K562 (cell line): ENCODE results near the gene NEURL1. TPM values are rescaled to one million over a fixed set of nuclear protein-coding genes. Genes with fewer than 3 reads are reported as not detected.

Experiments
- ARID1B ChIP-seq: fragments of 450-650 bp; IDR thresholded peaks from 2 replicates; pipeline ENCODE4 v1.6.1; 2016; ENCODE audit warnings: antibody characterized with exemption, mild to moderate bottlenecking, inconsistent platforms
- DPF2 ChIP-seq: fragments of 450-650 bp; IDR thresholded peaks from 2 replicates; pipeline ENCODE4 v1.6.1; 2016
- E2F6 ChIP-seq, 2 experiments: IDR thresholded peaks; 2 replicates each; pipeline ENCODE4 v1.6.1; 2011; ENCODE audit warnings: borderline replicate concordance in 1 of 2, control low read depth in 1 of 2, low read depth in 1 of 2, low read length in 1 of 2, mild to moderate bottlenecking in 1 of 2, mixed read lengths in 1 of 2, moderate library complexity in 1 of 2; ENCODE audit not compliant: insufficient read depth in 1 of 2, insufficient read length in 1 of 2, poor library complexity in 1 of 2, severe bottlenecking in 1 of 2; ENCODE audit errors: extremely low read depth in 1 of 2
- FOS ChIP-seq: IDR thresholded peaks from 3 replicates; pipeline ENCODE4 v1.6.1; 2011; ENCODE audit not compliant: insufficient read length; ENCODE audit errors: extremely low read depth
- FOSL1 ChIP-seq: fragments of 200-800 bp; sonication (Bioruptor generic); conservative IDR thresholded peaks from 2 replicates; pipeline ENCODE4 v1.6.1; 2016; ENCODE audit warnings: missing genetic modification characterization, missing compliant biosample characterization
- ILF3 ChIP-seq: fragments of 450-650 bp; IDR thresholded peaks from 2 replicates; pipeline ENCODE4 v1.6.1; 2018; ENCODE audit warnings: antibody characterized with exemption, mild to moderate bottlenecking, moderate library complexity, borderline replicate concordance
- SIN3A ChIP-seq, 2 experiments: fragments of 150-350 bp in 1 of 2; IDR thresholded peaks; 2 replicates each; pipeline ENCODE4 v1.6.1; 2011 to 2016; ENCODE audit warnings: borderline replicate concordance in 2 of 2, low read depth in 2 of 2, low read length in 2 of 2, mild to moderate bottlenecking in 2 of 2, moderate library complexity in 2 of 2; ENCODE audit not compliant: control insufficient read depth in 1 of 2
- VEZF1 ChIP-seq: fragments of 200-800 bp; sonication (Bioruptor generic); IDR thresholded peaks from 2 replicates; pipeline ENCODE4 v1.6.1; 2017; ENCODE audit warnings: missing genetic modification characterization, missing compliant biosample characterization
- polyA plus RNA-seq, 8 experiments: library from polyadenylated mRNA; depleted of rRNA in 4 of 8; stranded (reverse) in 5 of 8; unstranded in 3 of 8; fragments of >200 nt; fragmentation: Nextera tagmentation in 2 of 8; fragmentation: Illumina TruSeq in 1 of 8; extraction: Ambion mirVana in 2 of 8; extraction: Trizol in 1 of 8; gene quantifications; 2 replicates each; pipeline versions ENCODE4 v1.2.1 to v1.2.3, GENCODE V29; 2011 to 2014; ENCODE audit warnings: inconsistent platforms in 1 of 8, missing spikeins in 1 of 8
- total RNA-seq, 7 experiments: library from RNA; depleted of rRNA in 6 of 7; stranded (reverse); fragments of >200 nt in 6 of 7; fragmentation: Illumina TruSeq in 2 of 7; extraction: Trizol in 2 of 7; gene quantifications; 2 replicates each; pipeline versions ENCODE4 v1.2.1 to v1.2.3, GENCODE V29; 2011 to 2021; ENCODE audit warnings: low replicate concordance in 1 of 7

Gene NEURL1
- total and polyA plus RNA-seq, 9 of the 15 experiments (the other 6 are each of a cell fraction or from before 2014, with no cell fraction given): 0.01 to 0.45 (median 0.16) TPM; not detected in 5

GRCh38 chr10:103470761-103471653 lies 22.5 kb upstream of the NEURL1 start (continued):
- peak; percentile 23; the same call in 1 of the 2 replicates for TF ChIP-seq ARID1B
- peak; percentile 56 for TF ChIP-seq DPF2
- TF ChIP-seq FOSL1 (tag): peak; percentile 87
- TF ChIP-seq VEZF1 (CRISPR knock-in tag): peak; percentile 89
- no peak for TF ChIP-seq SIN3A (IDR thresholded peaks at IDR 0.05; ENCODE audit: borderline replicate concordance in 2 of 2, control insufficient read depth in 1 of 2, low read depth in 2 of 2, low read length in 2 of 2)
- TF ChIP-seq E2F6 (IDR thresholded peaks at IDR 0.05; ENCODE audit: borderline replicate concordance in 1 of 2, extremely low read depth in 1 of 2, insufficient read depth in 1 of 2, insufficient read length in 1 of 2, low read depth in 1 of 2, low read length in 1 of 2, poor library complexity in 1 of 2, severe bottlenecking in 1 of 2): no peak
- no peak for TF ChIP-seq ILF3
- TF ChIP-seq FOS: peak; percentile 18
- TF ChIP-seq, all 486 proteins: peak for 31
